Stomach (tissue), 9 donors: ENCODE measurements around the gene ALDH1A2. TPM values are rescaled to one million over a fixed set of nuclear protein-coding genes. Genes with fewer than 3 reads are reported as not detected.

Experiments used
- DNase-seq, 2 donors: peaks; one replicate each; pipeline versions ENCODE4 v3.0.0 to v3.0.0-alpha.2; 2013 to 2019
- H3K27ac ChIP-seq, 5 donors: fragments of 200-600 bp in 4 of 5; sonication (generic) in 4 of 5; one replicate each; pipeline ENCODE4 v1.5.1; 2013 to 2019; ENCODE audit warnings: mild to moderate bottlenecking in 1 of 5, moderate library complexity in 1 of 5
- H3K27me3 ChIP-seq, 3 donors: fragments of 200-600 bp; sonication (generic); one replicate each; pipeline ENCODE4 v1.5.1; 2017 to 2019; ENCODE audit warnings: mixed run types in 1 of 3
- H3K36me3 ChIP-seq, 4 donors: fragments of 200-600 bp; sonication (generic); 1 replicate in 3 of 4; 2 replicates in 1 of 4; pipeline ENCODE4 v1.5.1; 2016 to 2019
- H3K4me1 ChIP-seq, 4 donors: fragments of 200-600 bp; sonication (generic); one replicate each; pipeline ENCODE4 v1.5.1; 2016 to 2019
- H3K4me3 ChIP-seq, 4 donors: fragments of 200-600 bp; sonication (generic) in 3 of 4; one replicate each; pipeline ENCODE4 v1.5.1; 2016 to 2019; ENCODE audit warnings: mild to moderate bottlenecking in 1 of 4
- H3K9me3 ChIP-seq, 4 donors: fragments of 200-600 bp; sonication (generic); one replicate each; pipeline ENCODE4 v1.5.1; 2016 to 2019
- EP300 ChIP-seq: sonication (generic); formaldehyde crosslinking; IDR thresholded peaks from one replicate; pipeline ENCODE4 v1.6.1; 2017; ENCODE audit warnings: antibody characterized with exemption
- POLR2A ChIP-seq, 4 donors: fragments of 450-650 bp; IDR thresholded peaks; one replicate each; pipeline ENCODE4 v1.6.1; 2016; ENCODE audit warnings: antibody characterized with exemption in 4 of 4, control low read depth in 2 of 4, mild to moderate bottlenecking in 1 of 4, moderate library complexity in 1 of 4
- POLR2AphosphoS5 ChIP-seq, 3 donors: sonication (generic); formaldehyde crosslinking; IDR thresholded peaks; one replicate each; pipeline ENCODE4 v1.6.1; 2016; ENCODE audit warnings: antibody characterized with exemption in 3 of 3
- WGBS, 5 donors: extraction: QIAGEN DNeasy Blood & Tissue Kit in 3 of 5; methylation state at CpG; one replicate each; pipeline versions ENCODE4 v1.1.5 to v1.1.7; 2013 to 2018; 5-methylcytosine and 5-hydroxymethylcytosine counted together
- intact Hi-C: fragments of 100-400 bp; cut with DNase I; formaldehyde crosslinking; loops from one replicate; pipeline ENCODE4 v1.15.1; 2023; ENCODE audit warnings: low total_unique reads
- polyA plus RNA-seq, 3 donors: library from polyadenylated mRNA; stranded (reverse); fragments of 200-250 nt; gene quantifications; one replicate each; pipeline ENCODE4 v1.2.3, GENCODE V29; 2013
- total RNA-seq, 5 donors: library from RNA; depleted of rRNA; stranded (reverse); fragments of >200 nt; gene quantifications; one replicate each; pipeline versions ENCODE4 v1.1.0 to v1.2.3, GENCODE V29; 2014 to 2016
- TF ChIP-seq, protein P1 (sequence below), 7 experiments: fragments of 450-650 bp in 4 of 7; fragments of 200-600 bp in 3 of 7; sonication (generic) in 3 of 7; IDR thresholded peaks; one replicate each; pipeline ENCODE4 v1.5.1; 2016 to 2019; ENCODE audit warnings: antibody characterized with exemption in 7 of 7, control low read depth in 2 of 7, mild to moderate bottlenecking in 1 of 7
- donor health status: healthy with polysubstance abuse.
- donor health status: Bipolar disorder and iron deficiency.
- donor health status: healthy.

ALDH1A2 gene
- total and polyA plus RNA-seq, 8 donors = 0.15 to 4.4 (median 1.1) TPM; not detected in 2

DNA sequence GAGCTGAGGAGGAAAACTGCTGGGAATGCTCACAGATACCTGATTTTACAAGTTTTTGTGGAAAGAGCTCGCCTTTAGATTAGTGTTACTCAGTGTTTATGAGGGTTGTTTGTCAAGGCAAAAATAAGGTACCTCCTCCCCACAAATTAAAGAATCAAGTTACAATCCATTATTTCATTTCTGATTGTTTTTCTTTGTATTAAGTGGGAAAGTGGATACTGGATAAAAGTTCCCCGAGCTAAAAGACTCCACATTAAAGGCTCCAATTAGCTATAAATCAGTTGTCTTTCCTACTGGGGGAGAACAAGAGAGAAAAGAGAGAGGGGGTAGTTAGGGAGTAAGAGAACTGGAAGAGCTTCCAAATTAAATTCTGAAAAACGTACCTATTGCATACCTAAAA is 1.9 kb downstream of the ALDH1A2 start:
- DNase-seq = no peak
- WGBS, 5 donors = 49 to 64% (median 58%) methylated on average over 3 of the region's 3 CpGs
- no peaks in the 10 kb centered on the region for H3K36me3 ChIP-seq
- H3K4me3 ChIP-seq = no peak overlapping the region
- peaks cover 15 to 94% (median 42%) of the 10 kb centered on the region in 3 donors for H3K27me3 ChIP-seq
- no peaks in the 10 kb centered on the region for H3K9me3 ChIP-seq
- no peak overlapping the region for H3K27ac ChIP-seq
- peaks cover 11 to 20% (median 14%) of the 10 kb centered on the region in 4 donors for H3K4me1 ChIP-seq
- intact Hi-C loops = no loop called here
- no peak for TF ChIP-seq POLR2A (IDR thresholded peaks at IDR 0.05)

DNA sequence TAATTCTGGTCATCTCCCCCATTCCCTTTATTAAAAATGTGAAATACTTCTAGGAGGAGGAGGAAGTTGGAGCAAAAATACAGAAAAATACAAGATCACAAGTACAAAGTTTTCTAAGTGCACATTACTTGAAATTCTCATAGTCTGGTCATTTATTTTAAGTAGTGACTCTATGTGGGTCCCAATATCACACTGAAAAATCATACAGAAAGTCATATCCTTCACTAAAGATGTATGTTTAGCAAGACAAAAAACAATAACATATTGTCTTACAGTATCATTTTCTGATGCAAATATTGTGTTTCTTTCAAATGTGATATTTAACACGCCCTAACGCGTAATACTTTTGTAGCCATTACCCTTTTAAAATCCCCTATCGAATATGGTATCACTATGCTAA is 2.5 kb downstream of the ALDH1A2 start:
- Histone ChIP-seq H3K4me1 (peaks cover 11 to 20% (median 14%) of the 10 kb centered on the region in 4 donors), H3K9me3 (no peaks in the 10 kb centered on the region), H3K36me3 (no peaks in the 10 kb centered on the region), H3K4me3 (no peak overlapping the region), H3K27ac (no peak overlapping the region), H3K27me3 (peaks cover 15 to 89% (median 42%) of the 10 kb centered on the region in 3 donors)
- WGBS, 5 donors = 89 to 95% (median 92%) methylated on average over 4 of the region's 4 CpGs
- TF ChIP-seq EP300 (no peak), POLR2A (IDR thresholded peaks at IDR 0.05) (no peak), POLR2AphosphoS5 (IDR thresholded peaks at IDR 0.05) (no peak)
- TF ChIP-seq, protein P1, sequence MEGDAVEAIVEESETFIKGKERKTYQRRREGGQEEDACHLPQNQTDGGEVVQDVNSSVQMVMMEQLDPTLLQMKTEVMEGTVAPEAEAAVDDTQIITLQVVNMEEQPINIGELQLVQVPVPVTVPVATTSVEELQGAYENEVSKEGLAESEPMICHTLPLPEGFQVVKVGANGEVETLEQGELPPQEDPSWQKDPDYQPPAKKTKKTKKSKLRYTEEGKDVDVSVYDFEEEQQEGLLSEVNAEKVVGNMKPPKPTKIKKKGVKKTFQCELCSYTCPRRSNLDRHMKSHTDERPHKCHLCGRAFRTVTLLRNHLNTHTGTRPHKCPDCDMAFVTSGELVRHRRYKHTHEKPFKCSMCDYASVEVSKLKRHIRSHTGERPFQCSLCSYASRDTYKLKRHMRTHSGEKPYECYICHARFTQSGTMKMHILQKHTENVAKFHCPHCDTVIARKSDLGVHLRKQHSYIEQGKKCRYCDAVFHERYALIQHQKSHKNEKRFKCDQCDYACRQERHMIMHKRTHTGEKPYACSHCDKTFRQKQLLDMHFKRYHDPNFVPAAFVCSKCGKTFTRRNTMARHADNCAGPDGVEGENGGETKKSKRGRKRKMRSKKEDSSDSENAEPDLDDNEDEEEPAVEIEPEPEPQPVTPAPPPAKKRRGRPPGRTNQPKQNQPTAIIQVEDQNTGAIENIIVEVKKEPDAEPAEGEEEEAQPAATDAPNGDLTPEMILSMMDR (IDR thresholded peaks at IDR 0.05) = no peak
- intact Hi-C loops = no loop called here
- no peak for DNase-seq

DNA sequence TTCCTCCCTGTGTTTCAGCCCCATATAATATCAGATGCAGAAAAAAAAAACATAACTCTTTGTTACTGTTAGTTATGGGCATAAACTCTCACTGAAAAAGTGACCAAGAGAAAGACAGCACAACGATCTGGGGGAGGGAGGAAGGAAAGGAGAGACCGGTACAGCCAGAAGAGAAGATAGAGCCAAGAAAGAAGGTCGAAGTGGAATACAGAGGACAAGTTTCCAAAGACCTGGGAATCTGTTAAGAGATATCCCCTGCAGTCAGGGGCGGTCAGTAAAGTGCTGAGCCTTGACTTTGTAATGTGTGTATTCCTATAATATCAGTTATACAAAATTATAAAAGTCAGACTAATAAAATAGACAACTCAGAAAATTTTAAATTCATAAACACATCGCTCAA is 3.3 kb downstream of the ALDH1A2 start:
- Histone ChIP-seq H3K27ac (no peak overlapping the region), H3K9me3 (no peaks in the 10 kb centered on the region), H3K27me3 (peaks cover 15 to 81% (median 42%) of the 10 kb centered on the region in 3 donors), H3K4me3 (no peak overlapping the region), H3K4me1 (peaks cover 11 to 20% (median 14%) of the 10 kb centered on the region in 4 donors), H3K36me3 (no peaks in the 10 kb centered on the region)
- intact Hi-C loops = no loop called here
- TF ChIP-seq, protein P1 (IDR thresholded peaks at IDR 0.05) = no peak
- TF ChIP-seq POLR2AphosphoS5 (IDR thresholded peaks at IDR 0.05) (no peak), EP300 (no peak), POLR2A (IDR thresholded peaks at IDR 0.05) (no peak)
- DNase-seq = no peak
- 49 to 62% (median 51%) methylated on average over 5 of the region's 5 CpGs for WGBS, 5 donors

DNA sequence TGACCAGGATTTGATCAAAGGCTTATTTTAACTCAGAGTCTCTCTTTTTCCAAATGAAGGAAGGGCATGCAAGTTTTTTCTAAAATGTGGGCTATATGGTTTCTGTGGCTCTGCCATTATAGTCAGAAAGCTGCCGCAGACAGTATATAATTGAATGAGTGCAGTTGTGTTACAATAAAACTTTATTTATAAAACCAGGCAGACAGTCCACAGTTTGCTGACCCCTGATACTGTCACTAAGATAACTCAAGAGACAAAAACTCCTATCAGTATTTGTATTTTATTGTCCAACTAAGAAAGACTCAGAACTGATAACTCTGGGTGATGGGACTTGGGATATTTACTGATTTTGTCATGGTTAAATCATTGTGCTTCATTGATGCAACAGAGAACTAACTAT is 4.9 kb downstream of the ALDH1A2 start:
- no peak overlapping the region for H3K4me3 ChIP-seq
- peaks cover 3 to 8% (median 5%) of the 10 kb centered on the region in 4 donors for H3K4me1 ChIP-seq
- H3K9me3 ChIP-seq = no peaks in the 10 kb centered on the region
- H3K27ac ChIP-seq = no peak overlapping the region
- TF ChIP-seq EP300 = no peak
- TF ChIP-seq, protein P1 (IDR thresholded peaks at IDR 0.05) = no peak
- no peak for TF ChIP-seq POLR2AphosphoS5 (IDR thresholded peaks at IDR 0.05)
- TF ChIP-seq POLR2A (IDR thresholded peaks at IDR 0.05) = no peak
- DNase-seq = no peak
- intact Hi-C loops = no loop called here
- WGBS, 5 donors = 96 to 100% (median 98%) methylated on average over 1 of the region's 1 CpG
- peaks cover 8 to 65% (median 27%) of the 10 kb centered on the region in 3 donors for H3K27me3 ChIP-seq
- no peaks in the 10 kb centered on the region for H3K36me3 ChIP-seq

DNA sequence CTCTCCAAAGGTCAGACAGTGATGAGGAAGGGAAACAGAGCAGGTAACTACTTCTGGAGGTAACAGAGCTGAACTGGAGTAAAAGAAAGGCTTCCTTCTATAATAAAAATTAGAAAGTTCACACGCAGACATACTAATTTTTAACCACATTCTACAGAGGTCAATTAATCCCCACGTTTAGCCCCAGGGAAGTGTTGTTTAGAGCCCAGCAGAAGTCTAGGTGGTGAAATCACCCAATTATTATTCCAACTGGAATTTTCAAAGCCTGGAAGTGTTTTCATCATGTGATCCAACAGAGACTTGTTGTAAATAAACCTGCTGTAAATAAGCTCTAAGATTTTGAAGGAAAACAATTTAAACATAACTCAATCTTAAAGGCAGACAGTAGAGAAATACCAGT is 6.8 kb downstream of the ALDH1A2 start:
- no peak for TF ChIP-seq EP300
- no peak for TF ChIP-seq POLR2AphosphoS5 (IDR thresholded peaks at IDR 0.05)
- TF ChIP-seq POLR2A (IDR thresholded peaks at IDR 0.05) = no peak
- TF ChIP-seq, protein P1 (IDR thresholded peaks at IDR 0.05) = no peak
- H3K27me3 ChIP-seq = peaks cover 0 to 46% (median 9%) of the 10 kb centered on the region in 3 donors

More for the DNA sequence above, 6.8 kb downstream of the ALDH1A2 start:
- intact Hi-C loops = no loop called here
- no peaks in the 10 kb centered on the region for H3K9me3 ChIP-seq
- no peaks in the 10 kb centered on the region for H3K4me1 ChIP-seq
- H3K36me3 ChIP-seq = no peaks in the 10 kb centered on the region
- no peak overlapping the region for H3K27ac ChIP-seq
- H3K4me3 ChIP-seq = no peak overlapping the region
- WGBS, 5 donors = 35 to 52% (median 40%) methylated on average over 2 of the region's 2 CpGs
- DNase-seq = no peak
